HepG2 (cell line): Measurements from ENCODE around the gene GZF1. TPM values are rescaled to one million over a fixed set of nuclear protein-coding genes. Genes with fewer than 3 reads are reported as not detected.

Experiments
- ARHGAP35 ChIP-seq: sonication (generic); formaldehyde crosslinking; IDR thresholded peaks from 2 replicates; pipeline ENCODE4 v1.9.0; 2022; ENCODE audit warnings: mild to moderate bottlenecking, inconsistent platforms, moderate library complexity, missing genetic modification reagents, borderline replicate concordance
- CREB1 ChIP-seq, 2 experiments: fragments of 450-650 bp in 1 of 2; IDR thresholded peaks; 2 replicates each; pipeline ENCODE4 v1.6.1; 2016 to 2017; ENCODE audit warnings: control low read depth in 1 of 2, mild to moderate bottlenecking in 1 of 2, missing compliant biosample characterization in 1 of 2, missing genetic modification characterization in 1 of 2
- DMAP1 ChIP-seq: IDR thresholded peaks from 2 replicates; pipeline ENCODE4 v1.6.1; 2016
- ERF ChIP-seq: IDR thresholded peaks from 2 replicates; pipeline ENCODE4 v1.6.1; 2018; ENCODE audit warnings: missing biosample characterization, missing genetic modification reagents
- KDM3A ChIP-seq: IDR thresholded peaks from 2 replicates; pipeline ENCODE4 v1.6.1; 2018; ENCODE audit warnings: low read depth, missing compliant biosample characterization
- NAIF1 ChIP-seq: sonication (generic); formaldehyde crosslinking; IDR thresholded peaks from 2 replicates; pipeline ENCODE4 v1.5.0; 2020; ENCODE audit warnings: mild to moderate bottlenecking, missing genetic modification reagents, borderline replicate concordance
- NR2C2 ChIP-seq: sonication (generic); formaldehyde crosslinking; IDR thresholded peaks from 2 replicates; pipeline ENCODE4 v1.4.0; 2020; ENCODE audit warnings: missing genetic modification reagents, mild to moderate bottlenecking, moderate library complexity, borderline replicate concordance
- PAWR ChIP-seq: sonication (generic); formaldehyde crosslinking; IDR thresholded peaks from 2 replicates; pipeline ENCODE4 v1.4.0; 2020; ENCODE audit warnings: missing genetic modification reagents, mild to moderate bottlenecking, borderline replicate concordance
- SP5 ChIP-seq: IDR thresholded peaks from 2 replicates; pipeline ENCODE4 v1.6.1; 2016; ENCODE audit warnings: low read depth, borderline replicate concordance
- SRSF1 ChIP-seq: fragments of 200-400 bp; formaldehyde crosslinking; optimal IDR thresholded peaks from 2 replicates; pipeline ENCODE3; 2017; ENCODE audit warnings: mild to moderate bottlenecking, low read depth, low read length, moderate library complexity
- TCF7 ChIP-seq: sonication (generic); IDR thresholded peaks from 2 replicates; pipeline ENCODE4 v1.6.1; 2016; ENCODE audit warnings: antibody characterized with exemption, low read depth
- ZBTB25 ChIP-seq: IDR thresholded peaks from 2 replicates; pipeline ENCODE4 v1.6.1; 2018; ENCODE audit warnings: missing genetic modification reagents
- ZNF205 ChIP-seq: IDR thresholded peaks from 2 replicates; pipeline ENCODE4 v1.6.1; 2018; ENCODE audit warnings: missing biosample characterization, missing genetic modification reagents
- ZNF326 ChIP-seq: sonication (generic); formaldehyde crosslinking; IDR thresholded peaks from 2 replicates; pipeline ENCODE4 v1.4.0; 2020; ENCODE audit warnings: missing genetic modification reagents, borderline replicate concordance
- polyA plus RNA-seq, 8 experiments: library from polyadenylated mRNA; depleted of rRNA in 3 of 8; stranded (reverse) in 7 of 8; unstranded in 1 of 8; fragments of >200 nt; fragmentation: Illumina TruSeq in 4 of 8; extraction: Trizol in 4 of 8; gene quantifications; 2 replicates each; pipeline versions ENCODE4 v1.2.1 to v1.2.3, GENCODE V29; 2011 to 2016; ENCODE audit warnings: low read depth in 4 of 8, missing spikeins in 1 of 8, mixed read lengths in 1 of 8; ENCODE audit not compliant: insufficient read depth in 1 of 8
- total RNA-seq, 5 experiments: library from RNA; depleted of rRNA; stranded (reverse); fragments of >200 nt; fragmentation: Illumina TruSeq; extraction: Trizol; gene quantifications; 2 replicates each; pipeline ENCODE4 v1.2.3, GENCODE V29; 2016; ENCODE audit warnings: low read depth in 1 of 5
- TF ChIP-seq, protein P1 (sequence below): sonication (generic); formaldehyde crosslinking; conservative IDR thresholded peaks from 2 replicates; pipeline ENCODE4 v1.4.0; 2020; ENCODE audit warnings: missing genetic modification reagents
- TF ChIP-seq, protein P2 (sequence below): IDR thresholded peaks from 2 replicates; pipeline ENCODE4 v1.6.1; 2016; ENCODE audit warnings: missing biosample characterization, missing genetic modification reagents, low read depth
- TF ChIP-seq, protein P3 (sequence below): sonication (generic); formaldehyde crosslinking; IDR thresholded peaks from 2 replicates; pipeline ENCODE4 v1.9.0; 2021; ENCODE audit warnings: missing genetic modification reagents, borderline replicate concordance
- TF ChIP-seq, protein P4 (sequence below): sonication (generic); formaldehyde crosslinking; IDR thresholded peaks from 2 replicates; pipeline ENCODE4 v1.4.0; 2020; ENCODE audit warnings: missing genetic modification reagents, borderline replicate concordance

The GZF1 gene
- total and polyA plus RNA-seq, 2 of the 13 experiments (the other 11 are each of a cell fraction or from before 2014, with no cell fraction given): 16.9 to 26.0 TPM

DNA sequence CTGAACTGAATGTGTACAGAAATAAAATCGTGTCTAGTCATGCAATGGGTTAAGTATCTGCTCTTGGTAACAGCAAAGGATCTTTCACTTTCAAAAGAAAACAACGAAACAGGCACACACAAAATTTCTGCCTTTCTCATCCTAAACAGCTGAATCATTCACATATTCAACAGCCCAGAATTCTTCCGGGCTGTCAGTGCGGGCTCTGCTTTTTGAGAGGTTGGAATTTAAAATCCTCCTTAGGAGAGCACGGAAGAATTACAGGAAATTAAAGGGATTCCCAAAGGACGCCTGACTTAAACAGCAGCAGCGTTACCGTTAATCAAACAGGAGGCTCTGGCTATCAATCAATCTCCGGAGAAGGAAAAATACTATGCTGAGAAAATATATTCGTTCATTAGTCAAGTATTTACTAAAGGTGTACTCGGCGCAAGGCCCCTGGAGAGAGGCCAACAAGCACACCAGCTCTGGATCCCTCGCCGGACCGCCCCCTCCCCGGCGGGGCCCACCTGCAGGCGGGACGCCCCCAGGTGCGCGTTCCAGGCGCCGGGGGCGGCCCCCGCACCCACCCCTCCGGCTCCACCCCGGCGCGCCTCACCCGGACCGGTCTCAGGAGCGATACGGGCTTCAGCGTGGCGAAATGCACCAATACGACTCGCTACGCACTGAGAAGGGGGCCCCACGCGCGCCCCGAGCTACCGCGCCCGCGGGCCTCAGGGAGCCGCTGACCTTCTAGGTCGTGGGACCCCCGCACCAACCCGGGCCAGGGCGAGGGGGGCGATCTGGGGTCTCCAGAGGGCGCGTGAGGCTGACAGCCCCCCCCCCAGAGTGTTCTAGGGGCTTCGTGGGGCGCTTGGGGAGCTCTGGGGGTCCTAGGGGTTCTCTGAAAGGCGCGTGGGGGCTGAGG is 58.3 kb downstream of the GZF1 start (continued):
- TF ChIP-seq, protein P1, sequence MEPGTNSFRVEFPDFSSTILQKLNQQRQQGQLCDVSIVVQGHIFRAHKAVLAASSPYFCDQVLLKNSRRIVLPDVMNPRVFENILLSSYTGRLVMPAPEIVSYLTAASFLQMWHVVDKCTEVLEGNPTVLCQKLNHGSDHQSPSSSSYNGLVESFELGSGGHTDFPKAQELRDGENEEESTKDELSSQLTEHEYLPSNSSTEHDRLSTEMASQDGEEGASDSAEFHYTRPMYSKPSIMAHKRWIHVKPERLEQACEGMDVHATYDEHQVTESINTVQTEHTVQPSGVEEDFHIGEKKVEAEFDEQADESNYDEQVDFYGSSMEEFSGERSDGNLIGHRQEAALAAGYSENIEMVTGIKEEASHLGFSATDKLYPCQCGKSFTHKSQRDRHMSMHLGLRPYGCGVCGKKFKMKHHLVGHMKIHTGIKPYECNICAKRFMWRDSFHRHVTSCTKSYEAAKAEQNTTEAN (CRISPR knock-in tag): no peak
- TF ChIP-seq TCF7: no peak
- no peak for TF ChIP-seq NR2C2
- no peak for TF ChIP-seq KDM3A (CRISPR knock-in tag)
- peak; percentile 30; the same call in 1 of the 2 replicates for TF ChIP-seq SP5
- TF ChIP-seq CREB1 (IDR thresholded peaks at IDR 0.05): no peak
- no peak for TF ChIP-seq CREB1 (CRISPR knock-in tag; IDR thresholded peaks at IDR 0.05)
- no peak for TF ChIP-seq DMAP1 (CRISPR knock-in tag)
- no peak for TF ChIP-seq NAIF1 (CRISPR knock-in tag)
- no peak for TF ChIP-seq ERF (CRISPR knock-in tag)
- 0 out of 2 replicates have a peak, but pooled peaks have one; percentile 13 for TF ChIP-seq PAWR (CRISPR knock-in tag)
- TF ChIP-seq, protein P2, sequence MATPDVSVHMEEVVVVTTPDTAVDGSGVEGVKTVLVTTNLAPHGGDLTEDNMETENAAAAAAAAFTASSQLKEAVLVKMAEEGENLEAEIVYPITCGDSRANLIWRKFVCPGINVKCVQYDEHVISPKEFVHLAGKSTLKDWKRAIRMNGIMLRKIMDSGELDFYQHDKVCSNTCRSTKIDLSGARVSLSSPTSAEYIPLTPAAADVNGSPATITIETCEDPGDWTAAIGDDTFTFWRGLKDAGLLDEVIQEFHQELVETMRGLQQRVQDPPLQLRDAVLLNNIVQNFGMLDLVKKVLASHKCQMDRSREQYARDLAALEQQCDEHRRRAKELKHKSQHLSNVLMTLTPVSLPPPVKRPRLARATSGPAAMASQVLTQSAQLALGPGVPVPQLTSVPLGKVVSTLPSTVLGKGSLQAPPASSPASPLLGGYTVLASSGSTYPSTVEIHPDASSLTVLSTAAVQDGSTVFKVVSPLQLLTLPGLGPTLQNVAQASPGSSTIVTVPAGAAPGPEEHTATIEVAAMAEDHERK (CRISPR knock-in tag): no peak
- TF ChIP-seq ZBTB25 (CRISPR knock-in tag): no peak
- no peak for TF ChIP-seq ZNF326
- TF ChIP-seq ZNF205: no peak
- TF ChIP-seq ARHGAP35 (CRISPR knock-in tag): peak; percentile 44; the same call in 1 of the 2 replicates
- TF ChIP-seq, protein P3, sequence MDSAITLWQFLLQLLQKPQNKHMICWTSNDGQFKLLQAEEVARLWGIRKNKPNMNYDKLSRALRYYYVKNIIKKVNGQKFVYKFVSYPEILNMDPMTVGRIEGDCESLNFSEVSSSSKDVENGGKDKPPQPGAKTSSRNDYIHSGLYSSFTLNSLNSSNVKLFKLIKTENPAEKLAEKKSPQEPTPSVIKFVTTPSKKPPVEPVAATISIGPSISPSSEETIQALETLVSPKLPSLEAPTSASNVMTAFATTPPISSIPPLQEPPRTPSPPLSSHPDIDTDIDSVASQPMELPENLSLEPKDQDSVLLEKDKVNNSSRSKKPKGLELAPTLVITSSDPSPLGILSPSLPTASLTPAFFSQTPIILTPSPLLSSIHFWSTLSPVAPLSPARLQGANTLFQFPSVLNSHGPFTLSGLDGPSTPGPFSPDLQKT (CRISPR knock-in tag): no peak
- TF ChIP-seq, protein P4, sequence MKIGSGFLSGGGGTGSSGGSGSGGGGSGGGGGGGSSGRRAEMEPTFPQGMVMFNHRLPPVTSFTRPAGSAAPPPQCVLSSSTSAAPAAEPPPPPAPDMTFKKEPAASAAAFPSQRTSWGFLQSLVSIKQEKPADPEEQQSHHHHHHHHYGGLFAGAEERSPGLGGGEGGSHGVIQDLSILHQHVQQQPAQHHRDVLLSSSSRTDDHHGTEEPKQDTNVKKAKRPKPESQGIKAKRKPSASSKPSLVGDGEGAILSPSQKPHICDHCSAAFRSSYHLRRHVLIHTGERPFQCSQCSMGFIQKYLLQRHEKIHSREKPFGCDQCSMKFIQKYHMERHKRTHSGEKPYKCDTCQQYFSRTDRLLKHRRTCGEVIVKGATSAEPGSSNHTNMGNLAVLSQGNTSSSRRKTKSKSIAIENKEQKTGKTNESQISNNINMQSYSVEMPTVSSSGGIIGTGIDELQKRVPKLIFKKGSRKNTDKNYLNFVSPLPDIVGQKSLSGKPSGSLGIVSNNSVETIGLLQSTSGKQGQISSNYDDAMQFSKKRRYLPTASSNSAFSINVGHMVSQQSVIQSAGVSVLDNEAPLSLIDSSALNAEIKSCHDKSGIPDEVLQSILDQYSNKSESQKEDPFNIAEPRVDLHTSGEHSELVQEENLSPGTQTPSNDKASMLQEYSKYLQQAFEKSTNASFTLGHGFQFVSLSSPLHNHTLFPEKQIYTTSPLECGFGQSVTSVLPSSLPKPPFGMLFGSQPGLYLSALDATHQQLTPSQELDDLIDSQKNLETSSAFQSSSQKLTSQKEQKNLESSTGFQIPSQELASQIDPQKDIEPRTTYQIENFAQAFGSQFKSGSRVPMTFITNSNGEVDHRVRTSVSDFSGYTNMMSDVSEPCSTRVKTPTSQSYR (CRISPR knock-in tag): no peak
- TF ChIP-seq SRSF1: peak; percentile 76
